Neural cell (in vitro differentiated cells): Measurements from ENCODE around the gene WRAP73. TPM values are rescaled to one million over a fixed set of nuclear protein-coding genes. Genes with fewer than 3 reads are reported as not detected.

Experiments
- H2AFZ ChIP-seq: fragments of 200-600, 300-800 bp; sonication (generic), shearing (Covaris generic); 2 replicates; pipeline ENCODE4 v1.6.0; 2014; ENCODE audit warnings: low read depth, mild to moderate bottlenecking, antibody characterized with exemption, low read length, moderate library complexity
- H3F3A ChIP-seq: fragments of 200-600 bp; shearing (Covaris generic); 2 replicates; pipeline ENCODE4 v1.6.1; 2016; ENCODE audit warnings: mild to moderate bottlenecking, moderate library complexity, mixed read lengths, antibody characterized with exemption, low read length; ENCODE audit not compliant: insufficient read depth, poor library complexity, severe bottlenecking
- H3K27ac ChIP-seq: fragments of 200-600, 300-800 bp; sonication (generic), shearing (Covaris generic); 2 replicates; pipeline ENCODE4 v1.5.1; 2014; ENCODE audit warnings: mild to moderate bottlenecking, low read length, moderate library complexity
- H3K27me3 ChIP-seq: fragments of 300-800, 200-600 bp; sonication (generic), shearing (Covaris generic); 2 replicates; pipeline ENCODE4 v1.6.0; 2014; ENCODE audit warnings: mild to moderate bottlenecking, low read depth, low read length, moderate library complexity; ENCODE audit not compliant: insufficient read depth
- H3K36me3 ChIP-seq: fragments of 300-800, 200-600 bp; sonication (generic), shearing (Covaris generic); 2 replicates; pipeline ENCODE4 v1.5.1; 2014; ENCODE audit warnings: mild to moderate bottlenecking, antibody characterized with exemption, low read length, moderate library complexity; ENCODE audit not compliant: insufficient read depth
- H3K4me2 ChIP-seq: fragments of 300-800, 200-600 bp; sonication (generic), shearing (Covaris generic); 2 replicates; pipeline ENCODE4 v1.6.0; 2014; ENCODE audit warnings: mild to moderate bottlenecking, low read length
- H3K4me3 ChIP-seq: fragments of 300-800, 200-600 bp; sonication (generic), shearing (Covaris generic); 2 replicates; pipeline ENCODE4 v1.5.1; 2014; ENCODE audit warnings: mild to moderate bottlenecking, low read length, moderate library complexity
- H3K79me2 ChIP-seq: fragments of 200-600 bp; shearing (Covaris generic); replicated peaks from 2 replicates; pipeline ENCODE4 v1.6.0; 2014; ENCODE audit warnings: mild to moderate bottlenecking, low read length, moderate library complexity; ENCODE audit not compliant: insufficient read depth
- H3K9ac ChIP-seq: fragments of 300-800, 200-600 bp; sonication (generic), shearing (Covaris generic); 2 replicates; pipeline ENCODE4 v1.6.1; 2016; ENCODE audit warnings: mild to moderate bottlenecking, low read length, mixed read lengths
- H3K9me2 ChIP-seq: fragments of 200-600 bp; shearing (Covaris generic); 2 replicates; pipeline ENCODE4 v1.6.1; 2016; ENCODE audit warnings: mild to moderate bottlenecking, low read length, mixed read lengths; ENCODE audit not compliant: insufficient read depth
- H3K9me3 ChIP-seq: fragments of 200-600, 300-800 bp; sonication (generic), shearing (Covaris generic); 2 replicates; pipeline ENCODE4 v1.6.1; 2016; ENCODE audit warnings: mild to moderate bottlenecking, mixed run types, low read length, moderate library complexity, mixed read lengths
- H4K20me1 ChIP-seq: fragments of 200-600 bp; shearing (Covaris generic); 2 replicates; pipeline ENCODE4 v1.6.1; 2016; ENCODE audit warnings: mild to moderate bottlenecking, mixed run types; ENCODE audit not compliant: insufficient read depth
- CTCF ChIP-seq: fragments of 450-650 bp; IDR thresholded peaks from 2 replicates; pipeline ENCODE4 v1.5.1; 2014; ENCODE audit warnings: antibody characterized with exemption, mild to moderate bottlenecking, moderate library complexity; ENCODE audit not compliant: poor library complexity, severe bottlenecking
- EP300 ChIP-seq: fragments of 450-650 bp; conservative IDR thresholded peaks from 2 replicates; pipeline ENCODE4 v1.6.1; 2014; ENCODE audit warnings: antibody characterized with exemption, mild to moderate bottlenecking, moderate library complexity; ENCODE audit not compliant: poor library complexity, severe bottlenecking
- EZH2 ChIP-seq: fragments of 200-600, 300-800 bp; shearing (Covaris generic), sonication (generic); IDR thresholded peaks from 2 replicates; pipeline ENCODE4 v1.6.1; 2014; ENCODE audit warnings: antibody characterized with exemption, low read length, borderline replicate concordance, mild to moderate bottlenecking; ENCODE audit not compliant: insufficient read depth, poor library complexity, severe bottlenecking
- MXI1 ChIP-seq: fragments of 450-650 bp; conservative IDR thresholded peaks from 2 replicates; pipeline ENCODE4 v1.6.1; 2014; ENCODE audit warnings: antibody characterized with exemption, mild to moderate bottlenecking; ENCODE audit not compliant: poor library complexity, severe bottlenecking
- POLR2AphosphoS5 ChIP-seq: IDR thresholded peaks from 2 replicates; pipeline ENCODE4 v1.6.1; 2012
- RAD21 ChIP-seq: fragments of 450-650 bp; conservative IDR thresholded peaks from 2 replicates; pipeline ENCODE4 v1.6.1; 2014; ENCODE audit warnings: antibody characterized with exemption, mild to moderate bottlenecking, moderate library complexity
- REST ChIP-seq: IDR thresholded peaks from 2 replicates; pipeline ENCODE4 v1.6.1; 2012; ENCODE audit warnings: borderline replicate concordance
- SMC3 ChIP-seq: fragments of 450-650 bp; conservative IDR thresholded peaks from 2 replicates; pipeline ENCODE4 v1.6.1; 2014; ENCODE audit warnings: antibody characterized with exemption, mild to moderate bottlenecking, moderate library complexity; ENCODE audit not compliant: poor library complexity
- TAF1 ChIP-seq: IDR thresholded peaks from 2 replicates; pipeline ENCODE4 v1.6.1; 2012; ENCODE audit warnings: low read depth
- polyA plus RNA-seq: library from polyadenylated mRNA; depleted of rRNA; stranded (reverse); fragments of >200 nt; gene quantifications from 2 replicates; pipeline ENCODE4 v1.2.3, GENCODE V29; 2014

Gene WRAP73
- polyA plus RNA-seq, 1 donor from 2014 or later: 32.9 TPM

GRCh38 chr1:3638676-3639075 lies 11.2 kb downstream of the WRAP73 start:
- TF ChIP-seq TAF1: no peak
- no peak for TF ChIP-seq POLR2AphosphoS5
- TF ChIP-seq EZH2: no peak
- no peak for TF ChIP-seq SMC3
- TF ChIP-seq MXI1: no peak
- no peak for TF ChIP-seq EP300
- TF ChIP-seq CTCF: no peak
- TF ChIP-seq RAD21: no peak
- TF ChIP-seq REST: no peak
- no peak overlapping the region for H3K4me3 ChIP-seq
- no peaks in the 10 kb centered on the region for H3K27me3 ChIP-seq
- H3F3A ChIP-seq: no peaks in the 10 kb centered on the region
- no peaks in the 10 kb centered on the region for H3K9me2 ChIP-seq
- H3K9me3 ChIP-seq: no peaks in the 10 kb centered on the region
- no peak overlapping the region for H3K27ac ChIP-seq
- no peak overlapping the region for H3K9ac ChIP-seq
- no peaks in the 10 kb centered on the region for H4K20me1 ChIP-seq
- peaks cover 4% of the 10 kb centered on the region for H3K36me3 ChIP-seq
- no peaks in the 10 kb centered on the region for H3K79me2 ChIP-seq
- no peak overlapping the region for H2AFZ ChIP-seq
- H3K4me2 ChIP-seq: no peak overlapping the region

GRCh38 chr1:3638027-3638426 lies 11.9 kb downstream of the WRAP73 start:
- TF ChIP-seq RAD21 (no peak), EP300 (no peak), TAF1 (no peak), REST (no peak), EZH2 (no peak), SMC3 (no peak), POLR2AphosphoS5 (no peak), MXI1 (no peak), CTCF (no peak)
- H3K36me3 ChIP-seq: peaks cover 3% of the 10 kb centered on the region
- H3K4me3 ChIP-seq: no peak overlapping the region
- no peak overlapping the region for H3K9ac ChIP-seq
- H3K9me3 ChIP-seq: no peaks in the 10 kb centered on the region
- no peaks in the 10 kb centered on the region for H3K27me3 ChIP-seq
- H3K4me2 ChIP-seq: no peak overlapping the region
- H4K20me1 ChIP-seq: no peaks in the 10 kb centered on the region
- no peak overlapping the region for H2AFZ ChIP-seq
- no peaks in the 10 kb centered on the region for H3F3A ChIP-seq
- H3K9me2 ChIP-seq: no peaks in the 10 kb centered on the region
- no peak overlapping the region for H3K27ac ChIP-seq
- no peaks in the 10 kb centered on the region for H3K79me2 ChIP-seq
